Testis (tissue), 3 donors: ENCODE data around the gene TMEM9B. TPM values are rescaled to one million over a fixed set of nuclear protein-coding genes. Genes with fewer than 3 reads are reported as not detected.

ENCODE experiments used
- DNase-seq: peaks from one replicate; pipeline ENCODE4 v3.0.0-alpha.2; 2019
- H3K27ac ChIP-seq, 2 donors: fragments of 200-600 bp; sonication (generic); one replicate each; pipeline ENCODE4 v1.5.1; 2019
- H3K27me3 ChIP-seq: fragments of 200-600 bp; sonication (generic); one replicate; pipeline ENCODE4 v1.5.1; 2019
- H3K36me3 ChIP-seq: fragments of 200-600 bp; sonication (generic); one replicate; pipeline ENCODE4 v1.5.1; 2017; ENCODE audit warnings: low read depth; ENCODE audit errors: missing control alignments
- H3K4me1 ChIP-seq: fragments of 200-600 bp; sonication (generic); one replicate; pipeline ENCODE4 v1.5.1; 2019
- H3K4me3 ChIP-seq, 2 donors: fragments of 200-600 bp; sonication (generic); one replicate each; pipeline ENCODE4 v1.5.1; 2017 to 2019
- H3K9me3 ChIP-seq: fragments of 200-600 bp; sonication (generic); one replicate; pipeline ENCODE4 v1.5.1; 2017
- POLR2A ChIP-seq: fragments of 450-650 bp; IDR thresholded peaks from one replicate; pipeline ENCODE4 v1.6.1; 2017; ENCODE audit warnings: antibody characterized with exemption, mild to moderate bottlenecking, moderate library complexity
- WGBS, 2 donors: methylation state at CpG; one replicate each; pipeline ENCODE4 v1.1.5; 2018; 5-methylcytosine and 5-hydroxymethylcytosine counted together
- intact Hi-C: fragments of 100-400 bp; cut with DNase I; formaldehyde crosslinking; loops from one replicate; pipeline ENCODE4 v1.15.1; 2023; ENCODE audit warnings: low total_unique reads
- polyA plus RNA-seq: library from polyadenylated mRNA; stranded (reverse); fragments of 350-450 nt; fragmentation: Illumina TruSeq; extraction: RNeasy Lipid Tissue Mini Kit (QIAGEN cat#74804); gene quantifications from one replicate; pipeline ENCODE4 v1.2.3, GENCODE V29; 2014; ENCODE audit warnings: low read depth, low replicate concordance; ENCODE audit not compliant: insufficient read depth
- total RNA-seq, 2 donors: library from RNA; depleted of rRNA; stranded (reverse); fragments of >200 nt; gene quantifications; one replicate each; pipeline ENCODE4 v1.2.3, GENCODE V29; 2016
- TF ChIP-seq, protein P1 (sequence below), 3 experiments: fragments of 450-650 bp in 2 of 3; fragments of 200-600 bp in 1 of 3; sonication (generic) in 1 of 3; IDR thresholded peaks; one replicate each; pipeline ENCODE4 v1.5.1; 2016 to 2019; ENCODE audit warnings: antibody characterized with exemption in 3 of 3, mild to moderate bottlenecking in 2 of 3, moderate library complexity in 1 of 3

Gene TMEM9B
- total and polyA plus RNA-seq, 3 donors from 2014 or later: 43.3 to 55.0 (median 43.5) TPM

DNA sequence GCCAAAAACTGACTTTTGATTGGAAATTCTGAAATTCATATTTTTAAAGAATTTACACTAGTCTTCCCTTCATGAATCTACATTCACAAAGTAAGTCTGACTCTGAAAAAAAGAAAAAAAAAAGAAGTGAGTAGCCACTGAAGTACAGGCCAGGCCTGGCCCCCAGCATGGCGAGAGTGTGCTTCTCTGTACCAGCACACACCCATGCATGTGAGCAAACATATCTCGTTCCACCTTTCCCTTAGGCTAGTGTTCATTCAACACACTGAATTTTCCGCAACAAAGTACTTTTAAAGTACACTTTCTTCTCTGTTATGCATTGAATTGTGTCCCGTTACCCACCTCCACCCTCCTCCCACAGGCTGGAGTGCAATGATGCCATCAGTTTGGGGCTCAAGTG, 36.0 kb downstream of the TMEM9B start:
- TF ChIP-seq, protein P1, sequence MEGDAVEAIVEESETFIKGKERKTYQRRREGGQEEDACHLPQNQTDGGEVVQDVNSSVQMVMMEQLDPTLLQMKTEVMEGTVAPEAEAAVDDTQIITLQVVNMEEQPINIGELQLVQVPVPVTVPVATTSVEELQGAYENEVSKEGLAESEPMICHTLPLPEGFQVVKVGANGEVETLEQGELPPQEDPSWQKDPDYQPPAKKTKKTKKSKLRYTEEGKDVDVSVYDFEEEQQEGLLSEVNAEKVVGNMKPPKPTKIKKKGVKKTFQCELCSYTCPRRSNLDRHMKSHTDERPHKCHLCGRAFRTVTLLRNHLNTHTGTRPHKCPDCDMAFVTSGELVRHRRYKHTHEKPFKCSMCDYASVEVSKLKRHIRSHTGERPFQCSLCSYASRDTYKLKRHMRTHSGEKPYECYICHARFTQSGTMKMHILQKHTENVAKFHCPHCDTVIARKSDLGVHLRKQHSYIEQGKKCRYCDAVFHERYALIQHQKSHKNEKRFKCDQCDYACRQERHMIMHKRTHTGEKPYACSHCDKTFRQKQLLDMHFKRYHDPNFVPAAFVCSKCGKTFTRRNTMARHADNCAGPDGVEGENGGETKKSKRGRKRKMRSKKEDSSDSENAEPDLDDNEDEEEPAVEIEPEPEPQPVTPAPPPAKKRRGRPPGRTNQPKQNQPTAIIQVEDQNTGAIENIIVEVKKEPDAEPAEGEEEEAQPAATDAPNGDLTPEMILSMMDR (IDR thresholded peaks at IDR 0.05): no peak
- no peak for TF ChIP-seq POLR2A
- Histone ChIP-seq H3K27ac (no peak overlapping the region), H3K36me3 (no peaks in the 10 kb centered on the region), H3K9me3 (no peaks in the 10 kb centered on the region), H3K4me3 (no peak overlapping the region), H3K27me3 (no peaks in the 10 kb centered on the region), H3K4me1 (no peaks in the 10 kb centered on the region)
- 93 to 95% methylated on average over 4 of the region's 4 CpGs for WGBS, 2 donors
- no peak for DNase-seq
- intact Hi-C loops: no loop called here

DNA sequence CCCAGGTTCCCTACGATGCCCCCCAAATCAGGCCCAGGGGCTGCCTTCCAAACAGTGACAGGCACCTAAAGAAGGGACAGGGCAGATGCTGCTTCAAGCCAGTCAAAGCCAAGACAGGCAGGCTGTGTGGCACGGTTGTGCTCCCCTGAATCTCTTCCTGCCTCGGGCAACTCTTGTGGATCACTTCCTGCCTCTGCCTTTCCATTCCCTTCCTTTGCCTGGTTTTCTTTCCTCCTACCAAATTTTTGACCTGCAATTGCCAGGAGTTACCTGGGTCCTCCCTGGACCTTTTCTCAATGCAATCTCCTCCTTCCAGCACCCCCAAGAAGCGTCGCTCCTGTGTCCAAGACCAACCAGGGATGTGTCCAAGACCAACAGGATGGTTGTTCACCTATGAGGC, 37.0 kb downstream of the TMEM9B start:
- Histone ChIP-seq H3K27ac (no peak overlapping the region), H3K9me3 (no peaks in the 10 kb centered on the region), H3K4me1 (no peaks in the 10 kb centered on the region), H3K4me3 (no peak overlapping the region), H3K27me3 (no peaks in the 10 kb centered on the region), H3K36me3 (no peaks in the 10 kb centered on the region)
- intact Hi-C loops: no loop called here
- WGBS, 2 donors: 87% methylated on average over 5 of the region's 5 CpGs
- TF ChIP-seq, protein P1 (IDR thresholded peaks at IDR 0.05): no peak
- no peak for TF ChIP-seq POLR2A
- no peak for DNase-seq

DNA sequence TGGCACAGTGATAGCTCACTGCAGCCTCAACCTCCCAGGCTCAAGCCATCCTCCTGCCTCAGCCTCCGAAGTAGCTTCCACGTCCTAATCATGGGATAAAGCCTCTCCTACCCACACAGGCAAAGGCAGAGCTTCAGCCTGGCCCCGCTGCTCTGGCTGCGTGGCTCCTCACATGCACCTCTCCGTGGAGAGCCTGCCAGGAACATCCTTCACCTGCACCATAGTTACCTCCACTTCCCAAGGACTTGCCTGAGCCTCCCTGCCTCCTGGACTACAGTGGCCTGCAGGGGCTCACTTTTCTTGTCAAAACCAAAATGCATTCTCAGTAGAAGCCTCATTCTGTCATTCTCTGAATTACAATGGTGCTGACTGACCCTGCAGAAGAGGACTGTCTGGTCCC, 38.0 kb downstream of the TMEM9B start:
- Histone ChIP-seq H3K9me3 (no peaks in the 10 kb centered on the region), H3K27me3 (no peaks in the 10 kb centered on the region), H3K27ac (no peak overlapping the region), H3K4me1 (no peaks in the 10 kb centered on the region), H3K36me3 (no peaks in the 10 kb centered on the region), H3K4me3 (no peak overlapping the region)
- intact Hi-C loops: no loop called here
- 78 to 94% methylated on average over 5 of the region's 5 CpGs for WGBS, 2 donors
- TF ChIP-seq POLR2A: no peak
- TF ChIP-seq, protein P1 (IDR thresholded peaks at IDR 0.05): no peak
- DNase-seq: no peak

DNA sequence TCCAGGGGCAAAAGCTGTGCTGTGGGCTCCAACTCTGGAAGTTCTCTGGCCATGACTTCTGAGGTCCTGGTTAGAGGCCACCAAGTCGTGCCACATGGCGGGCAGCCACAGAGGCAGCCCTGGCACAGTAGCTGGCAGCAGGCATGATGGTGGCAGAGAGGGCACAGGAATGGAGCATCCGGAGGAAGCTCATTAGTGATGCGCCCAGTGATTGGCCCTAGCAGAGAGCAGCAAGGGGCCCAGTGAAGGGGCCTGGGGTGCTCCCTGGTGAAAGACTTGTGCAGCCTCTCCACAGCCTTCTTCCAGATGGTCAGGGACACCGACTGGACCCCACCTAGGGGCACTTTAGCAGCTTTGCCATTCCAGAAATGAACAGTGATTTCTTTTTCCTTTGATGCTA, 38.5 kb downstream of the TMEM9B start:
- no peaks in the 10 kb centered on the region for H3K9me3 ChIP-seq
- TF ChIP-seq POLR2A: no peak
- TF ChIP-seq, protein P1 (IDR thresholded peaks at IDR 0.05): no peak
- H3K27ac ChIP-seq: no peak overlapping the region
- H3K4me1 ChIP-seq: no peaks in the 10 kb centered on the region
- H3K4me3 ChIP-seq: no peak overlapping the region
- intact Hi-C loops: no loop called here
- WGBS, 2 donors: 85 to 94% methylated on average over 5 of the region's 5 CpGs
- no peaks in the 10 kb centered on the region for H3K36me3 ChIP-seq
- no peaks in the 10 kb centered on the region for H3K27me3 ChIP-seq
- DNase-seq: no peak

DNA sequence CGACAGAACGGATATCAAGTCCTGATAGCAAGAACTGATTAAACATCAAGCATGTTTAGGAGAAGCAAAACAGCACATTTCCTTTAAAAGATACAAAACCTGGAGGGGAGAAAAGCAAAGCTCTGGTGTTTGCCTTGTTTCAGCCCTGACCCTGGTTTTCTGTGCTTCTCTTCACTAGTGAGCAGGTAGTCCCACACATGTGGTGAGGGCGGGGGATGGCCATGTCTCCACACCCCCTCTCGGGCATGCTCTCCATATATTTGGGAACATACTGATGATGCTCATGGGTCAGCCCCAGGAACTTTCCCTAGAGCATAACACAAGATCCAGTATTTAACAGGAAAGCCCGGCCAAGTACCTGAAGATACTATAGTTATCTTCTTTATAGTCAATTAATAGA, 41.6 kb downstream of the TMEM9B start:
- H3K27me3 ChIP-seq: no peaks in the 10 kb centered on the region
- DNase-seq: no peak
- WGBS, 2 donors: 82 to 84% methylated on average over 5 of the region's 5 CpGs
- no peaks in the 10 kb centered on the region for H3K36me3 ChIP-seq
- H3K4me3 ChIP-seq: no peak overlapping the region
- H3K4me1 ChIP-seq: no peaks in the 10 kb centered on the region
- TF ChIP-seq POLR2A: no peak
- TF ChIP-seq, protein P1 (IDR thresholded peaks at IDR 0.05): no peak
- H3K27ac ChIP-seq: no peak overlapping the region
- intact Hi-C loops: no loop called here
- H3K9me3 ChIP-seq: no peaks in the 10 kb centered on the region
